Hepatocyte (in vitro differentiated cells): ENCODE data around the gene STEEP1. TPM values are rescaled to one million over a fixed set of nuclear protein-coding genes. Genes with fewer than 3 reads are reported as not detected.
A peak's percentile ranks its signal among the peaks of the same experiment; 100 is the strongest.

Experiments
- DNase-seq: peaks from one replicate; pipeline ENCODE4 v3.0.0-alpha.2; 2016; ENCODE audit warnings: low spot score
- H2AFZ ChIP-seq: fragments of 200-600 bp; sonication (generic); 2 replicates; pipeline ENCODE4 v1.6.0; 2016; ENCODE audit warnings: antibody characterized with exemption, mild to moderate bottlenecking
- H3K27ac ChIP-seq: fragments of 200-600 bp; sonication (generic); 2 replicates; pipeline ENCODE4 v1.5.1; 2016; ENCODE audit warnings: mild to moderate bottlenecking
- H3K27me3 ChIP-seq: fragments of 200-600 bp; sonication (generic); 2 replicates; pipeline ENCODE4 v1.6.1; 2016
- H3K36me3 ChIP-seq: fragments of 200-600 bp; sonication (generic); replicated peaks from 2 replicates; pipeline ENCODE4 v1.5.1; 2016; ENCODE audit warnings: low read depth; ENCODE audit not compliant: insufficient read depth
- H3K4me1 ChIP-seq: fragments of 200-600 bp; sonication (generic); 2 replicates; pipeline ENCODE4 v1.5.1; 2016; ENCODE audit warnings: mild to moderate bottlenecking, moderate library complexity; ENCODE audit not compliant: insufficient read depth
- H3K4me2 ChIP-seq: fragments of 200-600 bp; sonication (generic); 2 replicates; pipeline ENCODE4 v1.6.0; 2016
- H3K4me3 ChIP-seq: fragments of 200-600 bp; sonication (generic); 2 replicates; pipeline ENCODE4 v1.5.1; 2016; ENCODE audit warnings: mild to moderate bottlenecking
- H3K79me2 ChIP-seq: fragments of 200-600 bp; sonication (generic); 2 replicates; pipeline ENCODE4 v1.6.0; 2017; ENCODE audit warnings: mild to moderate bottlenecking
- H3K9me2 ChIP-seq: fragments of 200-600 bp; sonication (generic); replicated peaks from 2 replicates; pipeline ENCODE4 v1.6.0; 2017; ENCODE audit warnings: mild to moderate bottlenecking; ENCODE audit not compliant: insufficient read depth
- H3K9me3 ChIP-seq: fragments of 200-600 bp; sonication (generic); 2 replicates; pipeline ENCODE4 v1.5.1; 2016; ENCODE audit warnings: low read depth, mild to moderate bottlenecking
- H4K20me1 ChIP-seq: fragments of 200-600 bp; sonication (generic); 2 replicates; pipeline ENCODE4 v1.6.0; 2016; ENCODE audit warnings: mild to moderate bottlenecking; ENCODE audit not compliant: insufficient read depth, poor library complexity, severe bottlenecking
- EZH2 ChIP-seq: fragments of 200-600 bp; sonication (generic); IDR thresholded peaks from 2 replicates; pipeline ENCODE4 v1.6.1; 2016; ENCODE audit warnings: antibody characterized with exemption, mild to moderate bottlenecking, borderline replicate concordance
- EZH2phosphoT487 ChIP-seq: fragments of 200-600 bp; sonication (generic); IDR thresholded peaks from one replicate; pipeline ENCODE4 v1.6.1; 2018; ENCODE audit warnings: antibody characterized with exemption, mild to moderate bottlenecking, low read depth, moderate library complexity; ENCODE audit not compliant: unreplicated experiment, severe bottlenecking
- WGBS: methylation state at CpG from one replicate; pipeline ENCODE4 v1.1.6; 2016; ENCODE audit warnings: low lambda C conversion rate; ENCODE audit errors: missing lambda C conversion rate; 5-methylcytosine and 5-hydroxymethylcytosine counted together
- polyA plus RNA-seq: library from polyadenylated mRNA; unstranded; fragments of >200 nt; fragmentation: Nextera tagmentation; extraction: Ambion mirVana; gene quantifications from 2 replicates; pipeline ENCODE4 v1.2.1, GENCODE V29; 2016
- total RNA-seq: library from RNA; depleted of rRNA; stranded (reverse); fragments of >200 nt; gene quantifications from 2 replicates; pipeline ENCODE4 v1.2.3, GENCODE V29; 2014
- TF ChIP-seq, protein P1 (sequence below): fragments of 200-600 bp; sonication (generic); IDR thresholded peaks from 2 replicates; pipeline ENCODE4 v1.5.1; 2016; ENCODE audit warnings: antibody characterized with exemption, mild to moderate bottlenecking; ENCODE audit not compliant: poor library complexity

STEEP1 gene
- total RNA-seq (22.8 and 23.8 TPM in 2 replicates), polyA plus RNA-seq (5.5 and 11.1 TPM in 2 replicates)

GRCh38 chrX:119565107-119565663, at the start of gene STEEP1:
TSS of gene STEEP1 (minus strand) at chrX:119565409. CDS start at chrX:119565355, 54 bp downstream.
- TF ChIP-seq EZH2phosphoT487 (no peak), EZH2 (no peak)
- TF ChIP-seq, protein P1, sequence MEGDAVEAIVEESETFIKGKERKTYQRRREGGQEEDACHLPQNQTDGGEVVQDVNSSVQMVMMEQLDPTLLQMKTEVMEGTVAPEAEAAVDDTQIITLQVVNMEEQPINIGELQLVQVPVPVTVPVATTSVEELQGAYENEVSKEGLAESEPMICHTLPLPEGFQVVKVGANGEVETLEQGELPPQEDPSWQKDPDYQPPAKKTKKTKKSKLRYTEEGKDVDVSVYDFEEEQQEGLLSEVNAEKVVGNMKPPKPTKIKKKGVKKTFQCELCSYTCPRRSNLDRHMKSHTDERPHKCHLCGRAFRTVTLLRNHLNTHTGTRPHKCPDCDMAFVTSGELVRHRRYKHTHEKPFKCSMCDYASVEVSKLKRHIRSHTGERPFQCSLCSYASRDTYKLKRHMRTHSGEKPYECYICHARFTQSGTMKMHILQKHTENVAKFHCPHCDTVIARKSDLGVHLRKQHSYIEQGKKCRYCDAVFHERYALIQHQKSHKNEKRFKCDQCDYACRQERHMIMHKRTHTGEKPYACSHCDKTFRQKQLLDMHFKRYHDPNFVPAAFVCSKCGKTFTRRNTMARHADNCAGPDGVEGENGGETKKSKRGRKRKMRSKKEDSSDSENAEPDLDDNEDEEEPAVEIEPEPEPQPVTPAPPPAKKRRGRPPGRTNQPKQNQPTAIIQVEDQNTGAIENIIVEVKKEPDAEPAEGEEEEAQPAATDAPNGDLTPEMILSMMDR = no peak
- H3K27me3 ChIP-seq = no peaks in the 10 kb centered on the region
- peak within 1 kb of the TSS; percentile 82 for H3K4me2 ChIP-seq
- no peaks in the 10 kb centered on the region for H3K9me2 ChIP-seq
- H3K36me3 ChIP-seq = no peaks in the 10 kb centered on the region
- H4K20me1 ChIP-seq = no peaks in the 10 kb centered on the region
- peak; percentile 93 for DNase-seq
- H3K4me3 ChIP-seq = peak within 1 kb of the TSS; percentile 43
- peak within 1 kb of the TSS; percentile 46 for H2AFZ ChIP-seq
- peaks cover 9% of the 10 kb centered on the region for H3K79me2 ChIP-seq
- peak within 1 kb of the TSS; percentile 81 for H3K27ac ChIP-seq
- WGBS = 41% methylated on average over 27 of the region's 27 CpGs
- no peaks in the 10 kb centered on the region for H3K9me3 ChIP-seq
- H3K4me1 ChIP-seq = no peaks in the 10 kb centered on the region

- Histone ChIP-seq H4K20me1 (no peaks in the 10 kb centered on the region), H3K27me3 (no peaks in the 10 kb centered on the region), H2AFZ (no peak overlapping the region), H3K79me2 (no peaks in the 10 kb centered on the region), H3K4me2 (no peak overlapping the region), H3K36me3 (no peaks in the 10 kb centered on the region), H3K9me3 (no peaks in the 10 kb centered on the region), H3K4me1 (no peaks in the 10 kb centered on the region), H3K9me2 (no peaks in the 10 kb centered on the region), H3K4me3 (no peak overlapping the region), H3K27ac (no peak overlapping the region)
- 79% methylated on average over 13 of the region's 13 CpGs for WGBS
- DNase-seq = no peak
- TF ChIP-seq, protein P1 = no peak
- no peak for TF ChIP-seq EZH2
- no peak for TF ChIP-seq EZH2phosphoT487
These were observed 49.6 kb upstream of the STEEP1 start for GRCh38 chrX:119614776-119615175.

DNA sequence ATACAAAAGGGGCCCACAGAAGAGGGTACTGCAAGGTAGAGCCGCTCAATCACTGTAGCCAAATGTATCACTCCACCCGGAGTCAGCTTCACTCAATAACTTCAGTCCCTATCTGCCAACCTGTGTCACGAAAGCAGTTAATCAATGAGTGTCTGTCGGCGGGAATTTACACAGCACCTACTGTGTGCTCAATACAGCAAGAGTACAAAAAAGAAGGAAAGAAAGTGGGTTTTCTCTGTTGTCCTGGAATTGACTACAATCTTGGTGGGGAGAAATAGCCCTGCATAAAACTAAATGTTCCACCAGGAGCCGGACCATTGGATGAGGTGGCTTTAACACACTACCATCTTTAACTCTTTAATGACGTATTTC, 41.8 kb upstream of the STEEP1 start:
- Histone ChIP-seq H3K27me3 (no peaks in the 10 kb centered on the region), H3K4me2 (peak overlapping the region; percentile 74), H3K27ac (peak overlapping the region; percentile 91), H3K4me1 (no peaks in the 10 kb centered on the region), H2AFZ (peak overlapping the region; percentile 78), H3K9me3 (no peaks in the 10 kb centered on the region), H3K79me2 (peaks cover 27% of the 10 kb centered on the region), H4K20me1 (peaks cover 4% of the 10 kb centered on the region), H3K4me3 (no peak overlapping the region), H3K9me2 (no peaks in the 10 kb centered on the region), H3K36me3 (no peaks in the 10 kb centered on the region)
- 80% methylated on average over 7 of the region's 7 CpGs for WGBS
- DNase-seq = no peak
- TF ChIP-seq EZH2phosphoT487 = no peak
- TF ChIP-seq EZH2 = no peak
- TF ChIP-seq, protein P1 = no peak
